Left lung (tissue), 10 donors: ENCODE data around the gene ANKS6. TPM values are rescaled to one million over a fixed set of nuclear protein-coding genes. Genes with fewer than 3 reads are reported as not detected.

Source experiments
- ATAC-seq: fragments of 200-7000 bp; cut with Tn5 transposase; one replicate; pipeline ENCODE4 v1.9.1; 2020; ENCODE audit warnings: moderate library complexity
- DNase-seq, 4 donors: peaks; one replicate each; pipeline ENCODE4 v3.0.0-alpha.2; 2013 to 2020
- H3K27ac ChIP-seq, 2 donors: fragments of 200-600 bp; sonication (generic) in 1 of 2; one replicate each; pipeline versions ENCODE4 v1.5.0 to v1.8.0; 2020 to 2021
- H3K27me3 ChIP-seq, 2 donors: fragments of 200-600 bp; sonication (generic) in 1 of 2; one replicate each; pipeline versions ENCODE4 v1.5.0 to v1.8.0; 2020 to 2021
- H3K36me3 ChIP-seq, 2 donors: fragments of 200-600 bp; sonication (generic) in 1 of 2; one replicate each; pipeline versions ENCODE4 v1.5.0 to v1.8.0; 2020 to 2021
- H3K4me1 ChIP-seq, 2 donors: fragments of 200-600 bp; one replicate each; pipeline ENCODE4 v1.8.0; 2021
- H3K4me3 ChIP-seq, 2 donors: fragments of 200-600 bp; sonication (generic) in 1 of 2; one replicate each; pipeline versions ENCODE4 v1.5.0 to v1.8.0; 2020 to 2021; ENCODE audit warnings: mild to moderate bottlenecking in 1 of 2
- H3K9me3 ChIP-seq, 2 donors: fragments of 200-600 bp; sonication (generic) in 1 of 2; one replicate each; pipeline versions ENCODE4 v1.5.0 to v1.8.0; 2020 to 2021
- CTCF ChIP-seq, 2 donors: fragments of 200-600 bp; sonication (generic) in 1 of 2; IDR thresholded peaks; one replicate each; pipeline versions ENCODE4 v1.5.0 to v1.8.0; 2021; ENCODE audit warnings: antibody characterized with exemption in 2 of 2
- intact Hi-C, 2 donors: fragments of 100-400 bp; cut with DNase I; formaldehyde crosslinking; loops; one replicate each; pipeline versions ENCODE4 v1.11.2 to v1.14.2; 2022
- polyA plus RNA-seq, 6 donors: library from polyadenylated mRNA; unstranded; fragments of 120-200 nt; gene quantifications; one replicate each; pipeline ENCODE4 v1.2.1, GENCODE V29; 2013; ENCODE audit not compliant: insufficient read length in 6 of 6
- total RNA-seq, 2 donors: library from RNA; stranded (reverse); fragmentation: NEBNext Ultra II Directional; extraction: Animal tissue kit (Norgen Biotek cat#: 25700); gene quantifications; one replicate each; pipeline ENCODE4 v1.2.1, GENCODE V29; 2021
- donor health status: DM: no; HTN: yes; CAD: no.
- donor health status: DM: no; HTN: no; CAD: no.

Gene ANKS6
- total and polyA plus RNA-seq, 8 donors: 21.7 to 31.6 (median 25.0) TPM

GRCh38 chr9:98798254-98798653 lies 1.9 kb upstream of the ANKS6 start:
- DNase-seq (no peak), ATAC-seq (no peak)
- no peak overlapping the region for H3K4me3 ChIP-seq
- H3K36me3 ChIP-seq: no peaks in the 10 kb centered on the region
- H3K4me1 ChIP-seq: peaks cover 7 to 20% of the 10 kb centered on the region in 2 donors
- intact Hi-C loops: loop anchor here in 1 of 2 donors (10.0 kb wide), 1 partner anchor 263 kb away; no protein-coding TSS in a partner anchor
- no peaks in the 10 kb centered on the region for H3K9me3 ChIP-seq
- no peak for TF ChIP-seq CTCF (IDR thresholded peaks at IDR 0.05)
- H3K27ac ChIP-seq: no peak overlapping the region
- H3K27me3 ChIP-seq: peaks cover 0 to 28% of the 10 kb centered on the region in 2 donors

- Histone ChIP-seq H3K36me3 (no peaks in the 10 kb centered on the region), H3K9me3 (no peaks in the 10 kb centered on the region), H3K4me1 (peaks cover 7 to 26% of the 10 kb centered on the region in 2 donors), H3K4me3 (no peak overlapping the region), H3K27ac (no peak overlapping the region), H3K27me3 (peaks cover 0 to 20% of the 10 kb centered on the region in 2 donors)
- ATAC-seq: no peak
- intact Hi-C loops: loop anchor here in 1 of 2 donors (10.0 kb wide), 1 partner anchor 263 kb away; no protein-coding TSS in a partner anchor
- TF ChIP-seq CTCF (IDR thresholded peaks at IDR 0.05): no peak
- DNase-seq: no peak
These were observed 1.1 kb upstream of the ANKS6 start for GRCh38 chr9:98797491-98797890.

GRCh38 chr9:98795970-98796363 lies 388 bp downstream of the ANKS6 start:
- Histone ChIP-seq H3K27me3 (peaks cover 0 to 19% of the 10 kb centered on the region in 2 donors), H3K36me3 (no peaks in the 10 kb centered on the region), H3K27ac (peak overlapping the region; percentile 39 to 48), H3K4me1 (peaks cover 14 to 33% of the 10 kb centered on the region in 2 donors), H3K9me3 (no peaks in the 10 kb centered on the region), H3K4me3 (peak overlapping the region; percentile 44 to 61)
- intact Hi-C loops: loop anchor here in 1 of 2 donors (10.0 kb wide), 1 partner anchor 261 kb away; no protein-coding TSS in a partner anchor
- ATAC-seq (peak; percentile 30), DNase-seq (peak in 1 of 4 donors; percentile 83)
- no peak for TF ChIP-seq CTCF (IDR thresholded peaks at IDR 0.05)

GRCh38 chr9:98795295-98795955 lies 930 bp downstream of the ANKS6 start:
- no peaks in the 10 kb centered on the region for H3K36me3 ChIP-seq
- DNase-seq (no peak), ATAC-seq (no peak)
- intact Hi-C loops: loop anchor here in 1 of 2 donors (10.0 kb wide), 1 partner anchor 261 kb away; no protein-coding TSS in a partner anchor
- H3K9me3 ChIP-seq: no peaks in the 10 kb centered on the region
- peak overlapping the region in 1 of 2 donors; percentile 48 for H3K27ac ChIP-seq
- peaks cover 18 to 38% of the 10 kb centered on the region in 2 donors for H3K4me1 ChIP-seq
- peak overlapping the region; percentile 44 to 61 for H3K4me3 ChIP-seq
- no peak for TF ChIP-seq CTCF (IDR thresholded peaks at IDR 0.05)
- peaks cover 0 to 19% of the 10 kb centered on the region in 2 donors for H3K27me3 ChIP-seq

- ATAC-seq (no peak), DNase-seq (no peak)
- H3K36me3 ChIP-seq: peaks cover 0 to 1% of the 10 kb centered on the region in 2 donors
- H3K4me1 ChIP-seq: peaks cover 18 to 39% of the 10 kb centered on the region in 2 donors
- peak overlapping the region in 1 of 2 donors; percentile 61 for H3K4me3 ChIP-seq
- no peaks in the 10 kb centered on the region for H3K9me3 ChIP-seq
- H3K27ac ChIP-seq: no peak overlapping the region
- no peak for TF ChIP-seq CTCF (IDR thresholded peaks at IDR 0.05)
- intact Hi-C loops: loop anchor here in 1 of 2 donors (10.0 kb wide), 1 partner anchor 260 kb away; no protein-coding TSS in a partner anchor
- H3K27me3 ChIP-seq: peaks cover 0 to 19% of the 10 kb centered on the region in 2 donors
These were observed 1.6 kb downstream of the ANKS6 start for GRCh38 chr9:98794802-98795201.
